Stimulated activated naive B cell treated with anti-CD40 and anti-IgM and Interleukin-4, amounts not matched to agents 10 μg/mL and 1 μg/mL and 100 μg/mL, for 72 hours (primary cell): ENCODE measurements around the gene GPR157.
"Not testable (repeated sequence)": the region's sequence is repeated elsewhere in the genome, so short reads cannot be mapped to it uniquely, and the experiment has no call there.

ENCODE experiments used
- ATAC-seq, 2 donors: fragments of 150-1000 bp; cut with Tn5 transposase; replicated peaks; 2 replicates each; pipeline ENCODE4 v1.10.0; 2021; ENCODE audit warnings: moderate library complexity in 1 of 2
- DNase-seq: peaks from one replicate; pipeline ENCODE4 v3.0.0; 2021
- H3K27ac Mint-ChIP-seq: one replicate; pipeline ENCODE4 v1.8.0; 2022; ENCODE audit warnings: mild to moderate bottlenecking, mixed read lengths
- H3K27me3 Mint-ChIP-seq, 2 donors: one replicate each; pipeline ENCODE4 v1.8.0; 2022; ENCODE audit warnings: mixed read lengths in 2 of 2
- H3K36me3 Mint-ChIP-seq, 2 donors: one replicate each; pipeline ENCODE4 v1.8.0; 2022; ENCODE audit warnings: mixed read lengths in 2 of 2, mild to moderate bottlenecking in 1 of 2
- H3K4me1 Mint-ChIP-seq, 2 donors: one replicate each; pipeline ENCODE4 v1.8.0; 2022; ENCODE audit warnings: mixed read lengths in 2 of 2, mild to moderate bottlenecking in 1 of 2
- H3K4me3 Mint-ChIP-seq, 2 donors: one replicate each; pipeline ENCODE4 v1.8.0; 2022; ENCODE audit warnings: mild to moderate bottlenecking in 2 of 2, mixed read lengths in 2 of 2, moderate library complexity in 1 of 2
- H3K9me3 Mint-ChIP-seq, 2 donors: one replicate each; pipeline ENCODE4 v1.8.0; 2022; ENCODE audit warnings: mixed read lengths in 2 of 2, mild to moderate bottlenecking in 1 of 2

GPR157 gene

DNA sequence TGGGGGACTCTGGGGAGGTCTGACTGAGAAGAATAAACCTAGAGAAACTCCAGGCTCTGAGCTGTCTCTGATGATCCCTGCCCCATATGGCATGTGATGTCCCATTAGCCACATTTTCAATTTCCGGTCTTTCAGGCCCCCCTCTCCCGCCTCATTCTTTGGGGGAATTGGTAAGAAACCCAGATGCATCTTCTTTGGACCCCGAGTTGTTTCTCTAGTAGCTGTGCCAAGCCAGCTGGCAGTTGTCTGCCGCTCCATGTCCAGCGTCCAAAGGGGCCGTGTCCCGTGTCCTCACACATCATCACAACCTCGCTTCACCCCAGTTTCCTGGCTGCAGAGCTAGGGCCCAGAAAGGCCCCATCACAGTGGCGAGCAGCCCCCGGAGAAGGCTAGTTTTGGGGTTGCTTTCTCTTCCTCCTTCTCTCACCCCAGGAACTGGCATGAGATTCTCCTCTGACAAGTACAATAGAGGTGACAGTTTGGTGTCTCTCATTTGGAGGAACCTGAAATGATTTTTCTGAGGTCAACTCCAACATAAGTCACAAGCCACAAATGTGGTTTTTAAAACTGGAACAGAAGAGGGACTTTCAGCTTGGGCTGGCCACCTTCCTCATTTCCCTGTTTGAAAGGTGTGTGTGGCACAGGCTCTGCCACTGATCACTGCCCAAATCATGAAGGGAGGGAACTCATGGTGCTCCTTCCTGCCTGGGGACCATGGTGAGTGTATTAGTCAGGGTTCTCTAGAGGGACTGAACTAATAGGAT is 6.4 kb upstream of the GPR157 start:
- Mint-ChIP-seq H3K4me3 (peak overlapping the region; percentile 26 to 56), H3K4me1 (peaks cover 19 to 52% of the 10 kb centered on the region in 2 donors), H3K27ac (peak overlapping the region; percentile 70), H3K27me3 (peaks cover 0 to 8% of the 10 kb centered on the region in 2 donors), H3K36me3 (no peaks in the 10 kb centered on the region), H3K9me3 (no peaks in the 10 kb centered on the region)
- DNase-seq: peak; percentile 66
- ATAC-seq: peak; percentile 84 to 86

DNA sequence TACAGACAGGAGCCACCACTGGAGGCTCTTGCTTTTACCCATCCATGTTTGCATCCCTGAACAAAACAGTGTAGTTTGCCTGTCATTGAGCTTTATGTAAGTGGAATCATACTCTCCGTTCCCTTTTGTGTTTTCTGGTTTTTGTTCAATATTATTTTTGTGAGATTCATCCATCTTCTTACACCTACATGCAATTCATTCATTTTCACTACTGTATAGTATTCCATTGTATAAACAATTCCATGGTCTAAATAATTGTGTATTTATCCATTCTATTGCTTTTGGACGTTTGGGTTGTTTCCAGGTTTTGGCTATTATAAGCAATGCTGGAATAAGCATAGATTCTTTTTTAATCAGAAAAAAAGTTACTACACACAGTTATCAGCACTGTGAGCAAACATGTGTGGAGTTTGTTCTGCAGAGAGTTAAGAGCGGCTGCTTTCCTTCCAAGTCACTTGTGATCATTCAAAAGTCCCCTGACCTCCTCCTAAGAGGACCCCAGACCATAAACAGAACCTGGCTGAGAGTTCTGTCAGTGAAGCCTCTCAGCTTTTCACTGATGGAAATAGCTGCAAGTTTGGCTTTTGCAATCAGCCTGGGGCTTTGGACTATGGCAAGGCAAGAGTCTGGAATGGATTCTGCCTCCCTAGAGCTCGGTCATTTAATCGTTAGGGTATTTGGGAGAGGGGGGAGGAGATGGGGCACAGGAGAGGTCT is 5.1 kb upstream of the GPR157 start:
- DNase-seq (no peak), ATAC-seq (no peak)
- H3K27ac Mint-ChIP-seq: peak overlapping the region; percentile 1
- H3K4me3 Mint-ChIP-seq: no peak overlapping the region
- H3K9me3 Mint-ChIP-seq: no peaks in the 10 kb centered on the region
- H3K36me3 Mint-ChIP-seq: no peaks in the 10 kb centered on the region
- H3K4me1 Mint-ChIP-seq: peaks cover 25 to 62% of the 10 kb centered on the region in 2 donors
- H3K27me3 Mint-ChIP-seq: peaks cover 0 to 8% of the 10 kb centered on the region in 2 donors

- H3K27ac Mint-ChIP-seq: peak overlapping the region; percentile 89
- peak overlapping the region; percentile 77 to 84 for H3K4me3 Mint-ChIP-seq
- H3K27me3 Mint-ChIP-seq: no peaks in the 10 kb centered on the region
- H3K4me1 Mint-ChIP-seq: peaks cover 26 to 51% of the 10 kb centered on the region in 2 donors
- ATAC-seq: peak; percentile 64 to 74
- H3K36me3 Mint-ChIP-seq: peaks cover 2 to 5% of the 10 kb centered on the region in 2 donors
- no peaks in the 10 kb centered on the region for H3K9me3 Mint-ChIP-seq
- peak; percentile 81 for DNase-seq
Observed at GRCh38 chr1:9129266-9130041, 552 bp upstream of the GPR157 start.

GRCh38 chr1:9128166-9128519 is 759 bp downstream of the GPR157 start:
- H3K4me1 Mint-ChIP-seq: peaks cover 24 to 47% of the 10 kb centered on the region in 2 donors
- ATAC-seq (peak in 1 of 2 donors; percentile 0), DNase-seq (no peak)
- peak overlapping the region; percentile 91 to 98 for H3K4me3 Mint-ChIP-seq
- no peaks in the 10 kb centered on the region for H3K9me3 Mint-ChIP-seq
- H3K27me3 Mint-ChIP-seq: no peaks in the 10 kb centered on the region
- peak overlapping the region; percentile 81 for H3K27ac Mint-ChIP-seq
- H3K36me3 Mint-ChIP-seq: peaks cover 2 to 5% of the 10 kb centered on the region in 2 donors

- H3K27me3 Mint-ChIP-seq: no peaks in the 10 kb centered on the region
- peak overlapping the region; percentile 81 for H3K27ac Mint-ChIP-seq
- ATAC-seq: no peak
- H3K4me3 Mint-ChIP-seq: peak overlapping the region; percentile 91 to 98
- peaks cover 2 to 5% of the 10 kb centered on the region in 2 donors for H3K36me3 Mint-ChIP-seq
- no peaks in the 10 kb centered on the region for H3K9me3 Mint-ChIP-seq
- DNase-seq: no peak
- H3K4me1 Mint-ChIP-seq: peaks cover 24 to 49% of the 10 kb centered on the region in 2 donors
Observed at GRCh38 chr1:9127395-9128165, 1.3 kb downstream of the GPR157 start.

GRCh38 chr1:9126511-9126910 is 2.4 kb downstream of the GPR157 start:
- peaks cover 31 to 50% of the 10 kb centered on the region in 2 donors for H3K4me1 Mint-ChIP-seq
- H3K9me3 Mint-ChIP-seq: no peaks in the 10 kb centered on the region
- H3K4me3 Mint-ChIP-seq: no peak overlapping the region
- H3K27ac Mint-ChIP-seq: no peak overlapping the region
- no peak for ATAC-seq
- H3K27me3 Mint-ChIP-seq: no peaks in the 10 kb centered on the region
- DNase-seq: no peak
- H3K36me3 Mint-ChIP-seq: peaks cover 7 to 16% of the 10 kb centered on the region in 2 donors

DNA sequence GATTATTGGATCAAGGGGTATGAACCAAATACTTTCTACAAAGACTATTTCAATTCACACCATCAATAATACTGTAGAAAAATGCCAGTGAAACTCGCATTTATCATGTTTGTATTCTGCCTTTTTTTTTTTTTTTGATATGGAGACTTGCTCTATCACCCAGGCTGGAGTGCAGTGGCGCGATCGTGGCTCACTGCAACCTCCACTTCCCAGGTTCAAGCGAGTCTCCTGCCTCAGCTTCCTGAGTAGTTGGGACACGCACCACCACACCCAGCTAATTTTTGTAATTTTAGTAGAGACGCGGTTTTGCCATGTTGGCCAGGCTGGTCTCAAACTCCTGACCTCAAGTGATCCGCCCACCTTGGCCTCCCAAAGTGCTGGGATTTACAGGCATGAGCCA is 3.1 kb downstream of the GPR157 start:
- not testable (repeated sequence) for DNase-seq, H3K27ac Mint-ChIP-seq, H3K27me3 Mint-ChIP-seq, ATAC-seq, H3K9me3 Mint-ChIP-seq, H3K4me3 Mint-ChIP-seq
- Mint-ChIP-seq H3K4me1 (peaks cover 30 to 49% of the 10 kb centered on the region in 2 donors), H3K36me3 (peaks cover 8 to 21% of the 10 kb centered on the region in 2 donors)

DNA sequence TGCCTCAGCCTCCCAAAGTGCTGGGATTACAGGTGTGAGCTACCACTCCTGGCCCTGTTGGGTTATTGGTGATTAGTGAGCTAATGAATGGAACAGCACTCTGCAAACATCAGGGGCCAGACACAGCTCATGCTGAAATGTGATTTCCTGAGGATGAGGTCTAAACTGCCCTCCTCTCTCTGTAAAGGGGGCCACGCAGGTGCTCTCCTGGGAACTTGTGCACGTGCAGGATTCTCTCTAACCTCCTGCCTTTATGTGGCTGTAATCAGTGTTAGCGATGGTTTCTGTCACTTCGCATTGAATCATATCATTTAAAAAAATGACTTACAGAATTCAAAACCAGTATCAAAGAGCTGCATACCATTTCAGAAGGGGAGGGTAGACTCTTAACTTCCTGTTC is 3.6 kb downstream of the GPR157 start:
- H3K9me3 Mint-ChIP-seq: no peaks in the 10 kb centered on the region
- H3K27ac Mint-ChIP-seq: no peak overlapping the region
- DNase-seq (no peak), ATAC-seq (no peak)
- H3K4me1 Mint-ChIP-seq: peaks cover 30 to 48% of the 10 kb centered on the region in 2 donors
- no peak overlapping the region for H3K4me3 Mint-ChIP-seq
- H3K36me3 Mint-ChIP-seq: peaks cover 8 to 25% of the 10 kb centered on the region in 2 donors
- H3K27me3 Mint-ChIP-seq: no peaks in the 10 kb centered on the region

DNA sequence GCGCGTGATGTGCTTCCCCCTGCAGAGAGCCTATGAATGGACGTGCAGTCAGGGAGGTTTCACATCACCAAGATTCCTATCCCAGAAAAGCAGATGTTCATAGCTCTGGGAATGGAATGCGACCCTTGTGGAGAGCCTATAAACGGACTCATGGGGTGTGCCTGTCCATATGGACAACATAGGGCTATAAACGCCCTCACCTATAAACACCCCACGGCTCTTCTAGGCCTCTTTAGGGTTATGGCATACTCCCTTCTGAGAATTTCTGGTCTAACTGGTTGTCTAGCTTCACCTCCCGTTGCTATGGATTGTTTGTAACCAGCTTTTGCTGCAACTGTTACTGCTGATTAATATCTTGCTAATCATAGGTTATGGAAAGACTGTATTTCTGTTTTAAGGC is 4.5 kb downstream of the GPR157 start:
- not testable (repeated sequence) for H3K4me3 Mint-ChIP-seq, H3K9me3 Mint-ChIP-seq, H3K27me3 Mint-ChIP-seq, H3K27ac Mint-ChIP-seq, DNase-seq, ATAC-seq
- peaks cover 10 to 27% of the 10 kb centered on the region in 2 donors for H3K36me3 Mint-ChIP-seq
- peaks cover 32 to 48% of the 10 kb centered on the region in 2 donors for H3K4me1 Mint-ChIP-seq

DNA sequence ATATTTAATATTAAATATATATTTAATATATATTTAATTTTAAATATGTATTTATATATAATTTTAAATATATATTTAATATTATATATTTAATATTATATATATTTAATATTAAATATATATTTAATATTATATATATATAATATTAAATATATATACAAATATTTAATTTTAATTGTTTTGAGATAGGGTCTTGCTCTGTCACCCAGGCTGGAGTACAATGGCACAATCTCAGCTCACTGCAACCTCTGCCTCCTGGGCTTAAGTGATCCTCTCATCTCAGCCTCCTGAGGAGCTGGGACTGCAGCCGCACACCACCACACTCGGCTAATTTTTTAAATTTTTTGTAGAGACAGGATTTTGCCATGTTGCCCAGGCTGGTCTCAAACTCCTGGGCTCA is 5.2 kb downstream of the GPR157 start:
- ATAC-seq, H3K27ac Mint-ChIP-seq, H3K27me3 Mint-ChIP-seq, H3K9me3 Mint-ChIP-seq, H3K4me3 Mint-ChIP-seq, DNase-seq: not testable (repeated sequence)
- Mint-ChIP-seq H3K36me3 (peaks cover 15 to 31% of the 10 kb centered on the region in 2 donors), H3K4me1 (peaks cover 35 to 52% of the 10 kb centered on the region in 2 donors)

DNA sequence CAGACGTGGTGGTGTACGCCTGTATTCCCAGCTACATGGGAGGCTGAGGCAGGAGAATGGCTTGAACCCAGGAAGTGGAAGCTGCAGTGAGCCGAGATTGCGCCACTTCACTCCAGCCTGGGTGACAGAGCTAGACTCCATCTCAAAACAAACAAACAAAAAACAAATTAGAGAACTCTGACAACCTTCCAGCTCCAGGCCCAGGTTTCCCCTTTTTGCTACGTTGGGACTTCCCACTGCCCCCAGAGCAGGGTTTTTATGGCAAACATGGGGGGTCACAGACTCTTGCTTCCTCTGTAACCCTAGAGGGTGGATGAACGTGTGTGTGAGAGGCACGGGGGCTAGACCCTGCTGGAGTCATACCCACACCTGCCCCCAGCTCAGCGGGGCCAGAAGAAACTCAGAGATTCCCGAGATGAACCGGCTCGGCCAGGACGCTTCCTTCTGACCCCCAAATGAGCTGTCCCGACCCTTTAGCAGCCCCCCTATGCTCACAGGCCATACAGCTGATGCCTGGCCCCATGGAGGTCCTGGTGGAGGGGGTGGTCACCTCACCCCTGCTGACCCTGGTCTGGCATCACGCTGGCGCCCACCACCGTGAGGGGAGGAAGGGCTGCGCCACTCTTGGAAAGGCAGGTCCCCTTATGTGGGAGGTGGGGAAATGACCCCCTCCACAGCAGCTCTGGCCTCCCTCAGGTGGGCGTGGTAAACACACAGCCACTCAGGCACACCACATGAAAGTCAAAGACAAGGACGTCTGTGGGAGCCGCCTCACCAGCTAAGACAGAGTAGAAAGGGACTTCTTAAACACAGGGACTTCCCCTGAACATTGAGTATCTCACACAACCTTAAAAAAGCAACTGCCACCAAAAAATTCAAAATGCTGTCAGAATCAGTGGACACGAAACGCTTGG is 7.1 kb downstream of the GPR157 start:
- Mint-ChIP-seq H3K4me1 (peaks cover 33 to 44% of the 10 kb centered on the region in 2 donors), H3K27me3 (no peaks in the 10 kb centered on the region), H3K4me3 (peak overlapping the region; percentile 50 to 52), H3K36me3 (peaks cover 21 to 37% of the 10 kb centered on the region in 2 donors), H3K27ac (peak overlapping the region; percentile 88), H3K9me3 (no peaks in the 10 kb centered on the region)
- DNase-seq (peak; percentile 63), ATAC-seq (peak; percentile 94 to 95)

GRCh38 chr1:9120312-9120958 is 8.5 kb downstream of the GPR157 start:
- peak overlapping the region; percentile 19 to 48 for H3K4me3 Mint-ChIP-seq
- DNase-seq (no peak), ATAC-seq (no peak)
- H3K36me3 Mint-ChIP-seq: peaks cover 21 to 37% of the 10 kb centered on the region in 2 donors
- H3K4me1 Mint-ChIP-seq: peaks cover 31 to 44% of the 10 kb centered on the region in 2 donors
- no peaks in the 10 kb centered on the region for H3K27me3 Mint-ChIP-seq
- H3K27ac Mint-ChIP-seq: peak overlapping the region; percentile 37
- no peaks in the 10 kb centered on the region for H3K9me3 Mint-ChIP-seq
